GM12874 (cell line): ENCODE data around the gene MIF4GD.

Source experiments
- CTCF ChIP-seq: IDR thresholded peaks from 2 replicates; pipeline ENCODE4 v1.5.1; 2011; ENCODE audit warnings: low read depth, mild to moderate bottlenecking, control low read depth, low read length, moderate library complexity; ENCODE audit not compliant: insufficient read depth

MIF4GD gene

GRCh38 chr17:75269844-75270217, 1.2 kb downstream of the MIF4GD start:
- no peak for TF ChIP-seq CTCF

- no peak for TF ChIP-seq CTCF
These were observed 3.4 kb downstream of the MIF4GD start for GRCh38 chr17:75267411-75268232.

- no peak for TF ChIP-seq CTCF
These were observed 3.9 kb downstream of the MIF4GD start for GRCh38 chr17:75267153-75267410.

GRCh38 chr17:75266316-75267152, 4.5 kb downstream of the MIF4GD start:
- TF ChIP-seq CTCF: no peak

- no peak for TF ChIP-seq CTCF
These were observed 5.3 kb downstream of the MIF4GD start for GRCh38 chr17:75265614-75266315.

GRCh38 chr17:75263055-75263454, 8.0 kb downstream of the MIF4GD start:
- no peak for TF ChIP-seq CTCF

- no peak for TF ChIP-seq CTCF
These were observed 8.9 kb downstream of the MIF4GD start for GRCh38 chr17:75262112-75262606.
